Esophagus muscularis mucosa (tissue), 4 donors: ENCODE data around the gene KIAA1143. TPM values are rescaled to one million over a fixed set of nuclear protein-coding genes. Genes with fewer than 3 reads are reported as not detected.
A peak's percentile ranks its signal among the peaks of the same experiment; 100 is the strongest.

Source experiments
- DNase-seq: peaks from one replicate; pipeline ENCODE4 v3.0.0-alpha.2; 2017; ENCODE audit errors: extremely low spot score
- H3K27ac ChIP-seq, 4 donors: fragments of 200-600 bp; sonication (generic); replicated peaks in 1 of 4; 1 replicate in 3 of 4; 2 replicates in 1 of 4; pipeline ENCODE4 v1.5.1; 2016 to 2019; ENCODE audit warnings: mild to moderate bottlenecking in 1 of 4
- H3K27me3 ChIP-seq, 4 donors: fragments of 200-600 bp; sonication (generic); one replicate each; pipeline versions ENCODE4 v1.5.1 to v1.6.0; 2016 to 2019
- H3K36me3 ChIP-seq, 4 donors: fragments of 200-600 bp; sonication (generic); one replicate each; pipeline ENCODE4 v1.5.1; 2016 to 2019
- H3K4me1 ChIP-seq, 4 donors: fragments of 200-600 bp; sonication (generic); one replicate each; pipeline ENCODE4 v1.5.1; 2016 to 2019
- H3K4me3 ChIP-seq, 4 donors: fragments of 200-600 bp; sonication (generic); 1 replicate in 2 of 4; 2 replicates in 2 of 4; pipeline ENCODE4 v1.5.1; 2016 to 2019; ENCODE audit warnings: mild to moderate bottlenecking in 4 of 4, moderate library complexity in 1 of 4
- H3K9me3 ChIP-seq, 4 donors: fragments of 200-600 bp; sonication (generic); 1 replicate in 3 of 4; 2 replicates in 1 of 4; pipeline ENCODE4 v1.5.1; 2016 to 2019
- CTCF ChIP-seq, 3 experiments: fragments of 200-600 bp in 2 of 3; fragments of 450-650 bp in 1 of 3; sonication (generic) in 2 of 3; IDR thresholded peaks; one replicate each; pipeline ENCODE4 v1.5.1; 2017 to 2019; ENCODE audit warnings: antibody characterized with exemption in 3 of 3, mild to moderate bottlenecking in 2 of 3, moderate library complexity in 1 of 3
- EP300 ChIP-seq: sonication (generic); formaldehyde crosslinking; IDR thresholded peaks from one replicate; pipeline ENCODE4 v1.6.1; 2017; ENCODE audit warnings: antibody characterized with exemption
- POLR2A ChIP-seq: fragments of 450-650 bp; IDR thresholded peaks from one replicate; pipeline ENCODE4 v1.6.1; 2017; ENCODE audit warnings: antibody characterized with exemption, moderate library complexity, mild to moderate bottlenecking, low read depth
- POLR2AphosphoS5 ChIP-seq, 2 donors: sonication (generic); formaldehyde crosslinking; IDR thresholded peaks; one replicate each; pipeline ENCODE4 v1.6.1; 2017; ENCODE audit warnings: antibody characterized with exemption in 2 of 2
- WGBS: methylation state at CpG from one replicate; pipeline ENCODE4 v1.1.5; 2018; 5-methylcytosine and 5-hydroxymethylcytosine counted together
- intact Hi-C: fragments of 100-400 bp; cut with DNase I; formaldehyde crosslinking; loops from one replicate; pipeline ENCODE4 v1.15.1; 2023
- total RNA-seq, 4 donors: library from RNA; depleted of rRNA; stranded (reverse); fragments of >200 nt; gene quantifications; one replicate each; pipeline versions ENCODE4 v1.1.0 to v1.2.1, GENCODE V29; 2016

Gene KIAA1143
- total RNA-seq, 4 donors from 2014 or later: 26.2 to 33.9 (median 28.2) TPM

DNA sequence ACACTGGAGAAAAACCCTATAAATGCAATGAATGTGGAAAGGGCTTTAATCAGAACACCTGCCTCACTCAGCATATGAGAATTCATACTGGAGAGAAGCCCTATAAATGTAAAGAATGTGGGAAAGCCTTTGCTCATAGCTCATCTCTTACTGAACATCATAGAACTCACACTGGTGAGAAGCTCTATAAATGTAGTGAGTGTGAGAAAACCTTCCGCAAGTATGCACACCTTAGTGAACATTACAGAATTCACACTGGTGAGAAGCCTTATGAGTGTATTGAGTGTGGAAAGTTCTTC is 39.4 kb downstream of the KIAA1143 start:
- DNase-seq: no peak
- 100% methylated on average over 1 of the region's 1 CpG for WGBS
- no peak for TF ChIP-seq POLR2A
- no peak for TF ChIP-seq CTCF (IDR thresholded peaks at IDR 0.05)
- TF ChIP-seq EP300: no peak
- TF ChIP-seq POLR2AphosphoS5 (IDR thresholded peaks at IDR 0.05): no peak
- H3K9me3 ChIP-seq: peaks cover 29 to 98% (median 90%) of the 10 kb centered on the region in 4 donors
- no peak overlapping the region for H3K4me3 ChIP-seq
- no peak overlapping the region for H3K27ac ChIP-seq
- H3K36me3 ChIP-seq: peaks cover 32 to 59% (median 47%) of the 10 kb centered on the region in 4 donors
- no peaks in the 10 kb centered on the region for H3K27me3 ChIP-seq
- no peaks in the 10 kb centered on the region for H3K4me1 ChIP-seq
- intact Hi-C loops: loop anchor here (10.0 kb wide), 1 partner anchor 77 kb away; the partner anchor contains the start of gene ZNF35

GRCh38 chr3:44721231-44722102 is 40.0 kb downstream of the KIAA1143 start:
- H3K4me1 ChIP-seq: no peaks in the 10 kb centered on the region
- 93% methylated on average over 10 of the region's 10 CpGs for WGBS
- H3K9me3 ChIP-seq: peaks cover 29 to 98% (median 92%) of the 10 kb centered on the region in 4 donors
- TF ChIP-seq EP300 (no peak), POLR2AphosphoS5 (IDR thresholded peaks at IDR 0.05) (no peak), CTCF (IDR thresholded peaks at IDR 0.05) (no peak), POLR2A (no peak)
- no peaks in the 10 kb centered on the region for H3K27me3 ChIP-seq
- peaks cover 32 to 61% (median 47%) of the 10 kb centered on the region in 4 donors for H3K36me3 ChIP-seq
- intact Hi-C loops: loop anchor here (10.0 kb wide), 1 partner anchor 77 kb away; the partner anchor contains the start of gene ZNF35
- H3K4me3 ChIP-seq: no peak overlapping the region
- H3K27ac ChIP-seq: no peak overlapping the region
- DNase-seq: no peak

GRCh38 chr3:44712455-44713075 is 48.9 kb downstream of the KIAA1143 start, which contains the start of gene ZNF502:
ZNF502 (plus strand) TSS chr3:44712660; CDS start chr3:44720262, 7,602 bp downstream.
- H3K27me3 ChIP-seq: peaks cover 0 to 18% (median 0%) of the 10 kb centered on the region in 4 donors
- peaks cover 0 to 34% (median 17%) of the 10 kb centered on the region in 4 donors for H3K9me3 ChIP-seq
- H3K27ac ChIP-seq: peak within 1 kb of the TSS; percentile 76 to 86 (median 80)
- WGBS: 2% methylated on average over 13 of the region's 36 CpGs
- H3K4me1 ChIP-seq: peaks cover 5 to 15% (median 10%) of the 10 kb centered on the region in 4 donors
- peak; percentile 95 for DNase-seq
- TF ChIP-seq POLR2AphosphoS5 (IDR thresholded peaks at IDR 0.05): peak; percentile 80 to 86
- TF ChIP-seq POLR2A: no peak
- peak; percentile 33 to 45 (median 41) for TF ChIP-seq CTCF (IDR thresholded peaks at IDR 0.05)
- TF ChIP-seq EP300: no peak
- peak within 1 kb of the TSS; percentile 79 to 92 (median 85) for H3K4me3 ChIP-seq
- intact Hi-C loops: loop anchor here (1.0 kb wide), 1 partner anchor 17 kb away; the partner anchor contains the start of gene ZNF501
- peaks cover 0 to 24% (median 12%) of the 10 kb centered on the region in 4 donors for H3K36me3 ChIP-seq

Other genes starting within 250 kb of the KIAA1143 start
- 1 to 10 TPM; 1.8 to 6.6 (median 3.9) TPM for gene ZKSCAN7, start 206.4 kb downstream of the KIAA1143 start, total RNA-seq
- gene ZNF660, start 176.7 kb downstream of the KIAA1143 start, total RNA-seq: 1 to 10 TPM; 2.1 to 2.9 (median 2.6) TPM
- 10 to 100 TPM; 16.3 to 22.8 (median 16.6) TPM for gene ZNF197, start 136.6 kb downstream of the KIAA1143 start, total RNA-seq
- gene ZNF35, start 112.9 kb downstream of the KIAA1143 start, total RNA-seq: 10 to 100 TPM; 11.1 to 21.2 (median 16.7) TPM
- gene ZNF502, start 49.0 kb downstream of the KIAA1143 start, total RNA-seq: 1 to 10 TPM; 3.2 to 5.8 (median 5.4) TPM
- 1 to 10 TPM; 5.1 to 9.9 (median 6.9) TPM for gene ZNF501, start 32.0 kb downstream of the KIAA1143 start, total RNA-seq
- gene KIF15, start 175 bp upstream of the KIAA1143 start, total RNA-seq: 1 to 10 TPM in 1 of 4 donors, under 1 TPM in 3; 0.26 to 1.2 (median 0.54) TPM
- gene TMEM42, start 100.3 kb upstream of the KIAA1143 start, total RNA-seq: 10 to 100 TPM in 3 of 4 donors, 1 to 10 TPM in 1; 6.5 to 15.2 (median 10.8) TPM
- gene TGM4, start 113.0 kb upstream of the KIAA1143 start, total RNA-seq: not detected
- 10 to 100 TPM; 59.6 to 81.3 (median 72.8) TPM for gene ZDHHC3, start 214.6 kb upstream of the KIAA1143 start, total RNA-seq
- gene EXOSC7, start 214.6 kb upstream of the KIAA1143 start, total RNA-seq: 10 to 100 TPM; 20.8 to 35.1 (median 29.2) TPM